ENCODE results near the gene STRN.

DNA sequence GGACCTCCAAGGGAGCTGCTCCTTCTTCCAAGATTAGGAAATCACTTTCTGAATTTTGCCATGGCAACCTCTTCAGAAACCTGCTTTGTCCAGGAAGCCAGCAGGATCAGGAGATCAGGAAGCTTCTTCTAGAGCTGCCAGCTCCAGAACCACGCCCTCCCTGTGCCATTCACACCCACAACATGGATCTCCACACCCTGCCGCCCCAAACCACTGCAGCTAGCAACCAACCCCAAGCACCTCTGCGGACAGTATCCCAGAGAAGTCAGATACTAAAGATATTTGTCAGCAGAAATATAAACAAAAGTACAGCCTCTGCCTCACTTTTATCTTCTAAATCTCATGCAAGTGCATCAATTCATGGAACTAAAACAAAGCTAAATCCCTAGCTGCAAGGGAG lies 163.4 kb downstream of the STRN start:
- TF ChIP-seq, protein P1, sequence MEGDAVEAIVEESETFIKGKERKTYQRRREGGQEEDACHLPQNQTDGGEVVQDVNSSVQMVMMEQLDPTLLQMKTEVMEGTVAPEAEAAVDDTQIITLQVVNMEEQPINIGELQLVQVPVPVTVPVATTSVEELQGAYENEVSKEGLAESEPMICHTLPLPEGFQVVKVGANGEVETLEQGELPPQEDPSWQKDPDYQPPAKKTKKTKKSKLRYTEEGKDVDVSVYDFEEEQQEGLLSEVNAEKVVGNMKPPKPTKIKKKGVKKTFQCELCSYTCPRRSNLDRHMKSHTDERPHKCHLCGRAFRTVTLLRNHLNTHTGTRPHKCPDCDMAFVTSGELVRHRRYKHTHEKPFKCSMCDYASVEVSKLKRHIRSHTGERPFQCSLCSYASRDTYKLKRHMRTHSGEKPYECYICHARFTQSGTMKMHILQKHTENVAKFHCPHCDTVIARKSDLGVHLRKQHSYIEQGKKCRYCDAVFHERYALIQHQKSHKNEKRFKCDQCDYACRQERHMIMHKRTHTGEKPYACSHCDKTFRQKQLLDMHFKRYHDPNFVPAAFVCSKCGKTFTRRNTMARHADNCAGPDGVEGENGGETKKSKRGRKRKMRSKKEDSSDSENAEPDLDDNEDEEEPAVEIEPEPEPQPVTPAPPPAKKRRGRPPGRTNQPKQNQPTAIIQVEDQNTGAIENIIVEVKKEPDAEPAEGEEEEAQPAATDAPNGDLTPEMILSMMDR (IDR thresholded peaks at IDR 0.05) = no peak
- TF ChIP-seq POLR2A (IDR thresholded peaks at IDR 0.05) = no peak

Data from prostate gland (tissue), 2 donors.